Ishikawa (cell line): ENCODE results near the gene AMDHD1.

Source experiments
- CEBPB ChIP-seq: IDR thresholded peaks from 2 replicates; pipeline ENCODE4 v1.6.1; 2012
- CREB1 ChIP-seq: IDR thresholded peaks from 2 replicates; pipeline ENCODE4 v1.6.1; 2012; ENCODE audit warnings: low read depth
- EP300 ChIP-seq: IDR thresholded peaks from 2 replicates; pipeline ENCODE4 v1.6.1; 2012; ENCODE audit warnings: borderline replicate concordance
- FOXM1 ChIP-seq: IDR thresholded peaks from 2 replicates; pipeline ENCODE4 v1.6.1; 2012; ENCODE audit warnings: low read depth, borderline replicate concordance
- RAD21 ChIP-seq: IDR thresholded peaks from 2 replicates; pipeline ENCODE4 v1.6.1; 2012; ENCODE audit warnings: low read depth
- TCF12 ChIP-seq: IDR thresholded peaks from 2 replicates; pipeline ENCODE4 v1.6.1; 2012; ENCODE audit warnings: low read depth
- TEAD4 ChIP-seq: IDR thresholded peaks from 2 replicates; pipeline ENCODE4 v1.6.1; 2012
- ZBTB7A ChIP-seq: IDR thresholded peaks from 2 replicates; pipeline ENCODE4 v1.6.1; 2012; ENCODE audit warnings: low read depth
- TF ChIP-seq, protein P1 (sequence below): IDR thresholded peaks from 2 replicates; pipeline ENCODE4 v1.6.1; 2012
- TF ChIP-seq, protein P2 (sequence below): IDR thresholded peaks from 2 replicates; pipeline ENCODE4 v1.6.1; 2012; ENCODE audit warnings: low read depth, mild to moderate bottlenecking
- TF ChIP-seq, protein P3 (sequence below): IDR thresholded peaks from 2 replicates; pipeline ENCODE4 v1.6.1; 2012

GRCh38 chr12:95990136-95990535, 47.0 kb downstream of the AMDHD1 start:
- TF ChIP-seq CREB1 = no peak
- no peak for TF ChIP-seq TEAD4
- TF ChIP-seq TCF12 = no peak
- no peak for TF ChIP-seq EP300
- TF ChIP-seq CEBPB = no peak
- TF ChIP-seq, protein P1, sequence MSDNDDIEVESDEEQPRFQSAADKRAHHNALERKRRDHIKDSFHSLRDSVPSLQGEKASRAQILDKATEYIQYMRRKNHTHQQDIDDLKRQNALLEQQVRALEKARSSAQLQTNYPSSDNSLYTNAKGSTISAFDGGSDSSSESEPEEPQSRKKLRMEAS = no peak
- no peak for TF ChIP-seq ZBTB7A
- TF ChIP-seq, protein P2, sequence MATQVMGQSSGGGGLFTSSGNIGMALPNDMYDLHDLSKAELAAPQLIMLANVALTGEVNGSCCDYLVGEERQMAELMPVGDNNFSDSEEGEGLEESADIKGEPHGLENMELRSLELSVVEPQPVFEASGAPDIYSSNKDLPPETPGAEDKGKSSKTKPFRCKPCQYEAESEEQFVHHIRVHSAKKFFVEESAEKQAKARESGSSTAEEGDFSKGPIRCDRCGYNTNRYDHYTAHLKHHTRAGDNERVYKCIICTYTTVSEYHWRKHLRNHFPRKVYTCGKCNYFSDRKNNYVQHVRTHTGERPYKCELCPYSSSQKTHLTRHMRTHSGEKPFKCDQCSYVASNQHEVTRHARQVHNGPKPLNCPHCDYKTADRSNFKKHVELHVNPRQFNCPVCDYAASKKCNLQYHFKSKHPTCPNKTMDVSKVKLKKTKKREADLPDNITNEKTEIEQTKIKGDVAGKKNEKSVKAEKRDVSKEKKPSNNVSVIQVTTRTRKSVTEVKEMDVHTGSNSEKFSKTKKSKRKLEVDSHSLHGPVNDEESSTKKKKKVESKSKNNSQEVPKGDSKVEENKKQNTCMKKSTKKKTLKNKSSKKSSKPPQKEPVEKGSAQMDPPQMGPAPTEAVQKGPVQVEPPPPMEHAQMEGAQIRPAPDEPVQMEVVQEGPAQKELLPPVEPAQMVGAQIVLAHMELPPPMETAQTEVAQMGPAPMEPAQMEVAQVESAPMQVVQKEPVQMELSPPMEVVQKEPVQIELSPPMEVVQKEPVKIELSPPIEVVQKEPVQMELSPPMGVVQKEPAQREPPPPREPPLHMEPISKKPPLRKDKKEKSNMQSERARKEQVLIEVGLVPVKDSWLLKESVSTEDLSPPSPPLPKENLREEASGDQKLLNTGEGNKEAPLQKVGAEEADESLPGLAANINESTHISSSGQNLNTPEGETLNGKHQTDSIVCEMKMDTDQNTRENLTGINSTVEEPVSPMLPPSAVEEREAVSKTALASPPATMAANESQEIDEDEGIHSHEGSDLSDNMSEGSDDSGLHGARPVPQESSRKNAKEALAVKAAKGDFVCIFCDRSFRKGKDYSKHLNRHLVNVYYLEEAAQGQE = no peak
- no peak for TF ChIP-seq FOXM1
- TF ChIP-seq, protein P3, sequence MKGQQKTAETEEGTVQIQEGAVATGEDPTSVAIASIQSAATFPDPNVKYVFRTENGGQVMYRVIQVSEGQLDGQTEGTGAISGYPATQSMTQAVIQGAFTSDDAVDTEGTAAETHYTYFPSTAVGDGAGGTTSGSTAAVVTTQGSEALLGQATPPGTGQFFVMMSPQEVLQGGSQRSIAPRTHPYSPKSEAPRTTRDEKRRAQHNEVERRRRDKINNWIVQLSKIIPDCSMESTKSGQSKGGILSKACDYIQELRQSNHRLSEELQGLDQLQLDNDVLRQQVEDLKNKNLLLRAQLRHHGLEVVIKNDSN = no peak
- TF ChIP-seq RAD21 = no peak
